Tibial nerve (tissue), 4 donors: ENCODE data around the gene KRTAP12-2. TPM values are rescaled to one million over a fixed set of nuclear protein-coding genes. Genes with fewer than 3 reads are reported as not detected.
"Not testable (repeated sequence)": the region's sequence is repeated elsewhere in the genome, so short reads cannot be mapped to it uniquely, and the experiment has no call there.

ENCODE experiments used
- DNase-seq, 2 donors: peaks; one replicate each; pipeline ENCODE4 v3.0.0-alpha.2; 2019; ENCODE audit warnings: low spot score in 2 of 2
- H3K27ac ChIP-seq, 4 donors: fragments of 200-600 bp; sonication (generic) in 3 of 4; one replicate each; pipeline ENCODE4 v1.5.1; 2017 to 2019; ENCODE audit warnings: mild to moderate bottlenecking in 1 of 4
- H3K27me3 ChIP-seq, 2 donors: fragments of 200-600 bp; sonication (generic) in 1 of 2; one replicate each; pipeline versions ENCODE4 v1.5.1 to v1.6.0; 2017 to 2019
- H3K36me3 ChIP-seq, 3 donors: fragments of 200-600 bp; sonication (generic); one replicate each; pipeline ENCODE4 v1.5.1; 2018 to 2019
- H3K4me1 ChIP-seq, 4 donors: fragments of 200-600 bp; sonication (generic) in 3 of 4; one replicate each; pipeline ENCODE4 v1.5.1; 2017 to 2019
- H3K4me3 ChIP-seq, 4 donors: fragments of 200-600 bp; sonication (generic) in 3 of 4; one replicate each; pipeline ENCODE4 v1.5.1; 2017 to 2019; ENCODE audit warnings: mild to moderate bottlenecking in 1 of 4, moderate library complexity in 1 of 4
- H3K9me3 ChIP-seq, 4 donors: fragments of 200-600 bp; sonication (generic) in 3 of 4; one replicate each; pipeline ENCODE4 v1.5.1; 2017 to 2019
- EP300 ChIP-seq, 2 donors: sonication (generic); formaldehyde crosslinking; IDR thresholded peaks; one replicate each; pipeline ENCODE4 v1.6.1; 2017; ENCODE audit warnings: antibody characterized with exemption in 2 of 2, mild to moderate bottlenecking in 1 of 2
- POLR2A ChIP-seq, 2 donors: fragments of 450-650 bp; IDR thresholded peaks; one replicate each; pipeline ENCODE4 v1.6.1; 2017; ENCODE audit warnings: antibody characterized with exemption in 2 of 2, mild to moderate bottlenecking in 2 of 2, moderate library complexity in 2 of 2
- WGBS, 2 donors: methylation state at CpG; one replicate each; pipeline ENCODE4 v1.1.5; 2018; 5-methylcytosine and 5-hydroxymethylcytosine counted together
- total RNA-seq, 4 donors: library from RNA; depleted of rRNA; stranded (reverse); fragments of >200 nt; gene quantifications; one replicate each; pipeline ENCODE4 v1.1.0, GENCODE V29; 2016
- TF ChIP-seq, protein P1 (sequence below), 5 experiments: fragments of 200-600 bp in 3 of 5; fragments of 450-650 bp in 2 of 5; sonication (generic) in 3 of 5; IDR thresholded peaks; one replicate each; pipeline ENCODE4 v1.5.1; 2016 to 2019; ENCODE audit warnings: antibody characterized with exemption in 5 of 5, mild to moderate bottlenecking in 3 of 5, moderate library complexity in 2 of 5

The KRTAP12-2 gene
- total RNA-seq, 4 donors from 2014 or later: not detected

DNA sequence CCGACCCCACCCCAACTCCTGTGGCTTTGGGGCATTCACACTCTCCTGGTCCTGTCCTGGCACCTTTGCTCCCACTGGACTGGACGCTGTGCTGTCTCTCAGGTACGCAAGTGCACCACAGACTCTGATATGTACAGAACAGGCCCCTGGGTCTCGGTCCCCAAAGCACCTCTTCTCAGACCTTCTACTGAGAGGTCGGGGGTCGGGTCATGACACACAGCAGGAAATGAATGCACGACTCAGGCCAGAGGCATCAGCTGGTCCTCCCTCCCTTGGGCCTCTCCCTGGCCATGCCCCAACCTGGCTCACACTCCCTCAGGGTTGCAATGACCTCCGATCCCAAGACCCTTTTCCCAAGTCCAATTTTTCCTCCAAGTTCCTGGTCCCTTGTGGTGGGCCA is 28.5 kb upstream of the KRTAP12-2 start:
- H3K27ac ChIP-seq: no peak overlapping the region
- H3K4me1 ChIP-seq: no peaks in the 10 kb centered on the region
- H3K4me3 ChIP-seq: no peak overlapping the region
- DNase-seq: no peak
- 58 to 61% methylated on average over 8 of the region's 8 CpGs for WGBS, 2 donors
- TF ChIP-seq, protein P1, sequence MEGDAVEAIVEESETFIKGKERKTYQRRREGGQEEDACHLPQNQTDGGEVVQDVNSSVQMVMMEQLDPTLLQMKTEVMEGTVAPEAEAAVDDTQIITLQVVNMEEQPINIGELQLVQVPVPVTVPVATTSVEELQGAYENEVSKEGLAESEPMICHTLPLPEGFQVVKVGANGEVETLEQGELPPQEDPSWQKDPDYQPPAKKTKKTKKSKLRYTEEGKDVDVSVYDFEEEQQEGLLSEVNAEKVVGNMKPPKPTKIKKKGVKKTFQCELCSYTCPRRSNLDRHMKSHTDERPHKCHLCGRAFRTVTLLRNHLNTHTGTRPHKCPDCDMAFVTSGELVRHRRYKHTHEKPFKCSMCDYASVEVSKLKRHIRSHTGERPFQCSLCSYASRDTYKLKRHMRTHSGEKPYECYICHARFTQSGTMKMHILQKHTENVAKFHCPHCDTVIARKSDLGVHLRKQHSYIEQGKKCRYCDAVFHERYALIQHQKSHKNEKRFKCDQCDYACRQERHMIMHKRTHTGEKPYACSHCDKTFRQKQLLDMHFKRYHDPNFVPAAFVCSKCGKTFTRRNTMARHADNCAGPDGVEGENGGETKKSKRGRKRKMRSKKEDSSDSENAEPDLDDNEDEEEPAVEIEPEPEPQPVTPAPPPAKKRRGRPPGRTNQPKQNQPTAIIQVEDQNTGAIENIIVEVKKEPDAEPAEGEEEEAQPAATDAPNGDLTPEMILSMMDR (IDR thresholded peaks at IDR 0.05): no peak
- TF ChIP-seq POLR2A (IDR thresholded peaks at IDR 0.05) (no peak), EP300 (IDR thresholded peaks at IDR 0.05) (no peak)
- H3K27me3 ChIP-seq: peaks cover 0 to 39% of the 10 kb centered on the region in 2 donors
- peaks cover 0 to 34% (median 8%) of the 10 kb centered on the region in 4 donors for H3K9me3 ChIP-seq
- H3K36me3 ChIP-seq: no peaks in the 10 kb centered on the region

DNA sequence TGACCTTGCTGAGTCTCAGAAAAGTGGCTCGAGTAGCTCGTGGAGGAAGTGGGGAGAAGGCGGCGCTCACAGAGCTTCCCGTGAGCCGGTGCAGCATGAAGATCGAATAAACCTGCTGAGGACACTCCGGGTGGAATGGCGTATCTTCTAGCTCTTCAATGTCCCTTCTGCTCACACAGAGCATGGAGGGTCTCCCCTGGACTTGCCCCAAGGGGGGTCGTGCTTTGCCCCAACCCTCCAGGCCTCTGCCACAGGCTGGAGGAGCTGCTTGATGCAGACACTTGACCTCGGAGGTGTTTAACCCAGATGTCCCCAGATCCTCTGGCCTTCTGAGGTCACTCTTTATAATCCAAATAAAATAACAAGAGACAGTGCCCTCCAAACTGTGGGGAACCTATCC is 28.0 kb upstream of the KRTAP12-2 start:
- Histone ChIP-seq H3K4me3 (no peak overlapping the region), H3K4me1 (no peaks in the 10 kb centered on the region), H3K27me3 (peaks cover 0 to 35% of the 10 kb centered on the region in 2 donors), H3K36me3 (no peaks in the 10 kb centered on the region), H3K27ac (no peak overlapping the region), H3K9me3 (peaks cover 0 to 34% (median 8%) of the 10 kb centered on the region in 4 donors)
- 71% methylated on average over 10 to 11 of the region's 11 CpGs for WGBS, 2 donors
- no peak for DNase-seq
- TF ChIP-seq, protein P1 (IDR thresholded peaks at IDR 0.05): no peak
- TF ChIP-seq POLR2A (IDR thresholded peaks at IDR 0.05) (no peak), EP300 (IDR thresholded peaks at IDR 0.05) (no peak)

DNA sequence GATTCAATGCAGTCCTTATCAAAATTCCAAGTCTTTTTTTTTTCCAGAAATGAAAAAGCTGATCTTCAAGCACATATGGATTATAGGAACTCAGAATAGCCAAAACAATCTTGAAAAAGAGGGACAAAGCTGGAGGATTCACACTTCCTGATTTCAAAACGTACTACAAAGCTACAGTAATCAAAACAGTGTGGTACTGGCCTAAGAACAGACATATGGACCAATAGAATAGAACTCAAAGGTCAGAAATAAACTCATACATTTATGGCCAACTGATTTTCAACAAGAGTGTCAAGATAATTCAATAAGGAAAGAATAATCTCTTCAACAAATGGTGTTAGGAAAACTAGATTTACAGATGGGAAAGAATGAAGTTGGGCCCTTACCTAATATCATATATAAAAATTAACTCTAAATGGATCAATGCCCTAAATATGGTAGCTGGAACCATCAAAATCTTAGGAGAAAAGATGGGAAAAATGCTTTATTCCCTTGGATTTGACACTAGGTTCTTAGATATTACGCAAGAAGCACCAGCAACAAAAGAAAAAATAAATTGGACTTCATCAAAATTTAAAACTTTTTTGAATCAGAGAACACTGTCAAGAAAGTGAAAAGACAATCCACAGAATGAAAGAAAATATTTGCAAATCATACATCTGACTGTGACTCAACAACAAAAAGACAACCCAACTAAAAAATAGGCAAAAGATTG is 26.2 kb upstream of the KRTAP12-2 start:
- Histone ChIP-seq H3K27me3 (peaks cover 0 to 24% of the 10 kb centered on the region in 2 donors), H3K36me3 (no peaks in the 10 kb centered on the region), H3K4me1 (no peaks in the 10 kb centered on the region), H3K9me3 (peaks cover 0 to 34% (median 8%) of the 10 kb centered on the region in 4 donors), H3K27ac (no peak overlapping the region), H3K4me3 (no peak overlapping the region)
- 50 to 78% methylated on average over 2 of the region's 2 CpGs for WGBS, 2 donors
- TF ChIP-seq EP300 (IDR thresholded peaks at IDR 0.05) (no peak), POLR2A (IDR thresholded peaks at IDR 0.05) (no peak)
- TF ChIP-seq, protein P1 (IDR thresholded peaks at IDR 0.05): no peak
- DNase-seq: no peak

DNA sequence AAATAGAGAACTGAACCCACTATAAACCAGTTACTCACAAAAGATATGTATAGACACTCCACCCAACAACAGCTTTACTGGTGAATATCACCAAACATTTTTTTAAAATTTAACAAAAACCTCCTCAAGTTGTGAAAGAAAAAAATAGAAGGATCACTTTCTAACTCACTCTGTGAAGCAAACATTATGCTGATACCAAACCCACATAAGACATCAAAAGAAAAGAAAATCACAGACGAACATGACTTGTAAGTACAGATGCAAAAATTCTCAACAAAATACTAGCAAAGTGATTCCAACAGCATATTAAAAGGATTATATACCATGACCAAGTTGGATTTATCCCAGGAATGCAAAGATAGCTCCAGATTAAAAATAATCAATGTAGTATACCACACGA is 25.0 kb upstream of the KRTAP12-2 start:
- no peak for TF ChIP-seq POLR2A (IDR thresholded peaks at IDR 0.05)
- no peak for TF ChIP-seq EP300 (IDR thresholded peaks at IDR 0.05)
- TF ChIP-seq, protein P1 (IDR thresholded peaks at IDR 0.05): no peak
- no peak for DNase-seq
- no peak overlapping the region for H3K4me3 ChIP-seq
- no peaks in the 10 kb centered on the region for H3K4me1 ChIP-seq
- no peak overlapping the region for H3K27ac ChIP-seq
- no peaks in the 10 kb centered on the region for H3K36me3 ChIP-seq
- peaks cover 0 to 34% (median 8%) of the 10 kb centered on the region in 4 donors for H3K9me3 ChIP-seq
- peaks cover 0 to 23% of the 10 kb centered on the region in 2 donors for H3K27me3 ChIP-seq
- WGBS, 2 donors: 54 to 60% methylated on average over 2 of the region's 2 CpGs

DNA sequence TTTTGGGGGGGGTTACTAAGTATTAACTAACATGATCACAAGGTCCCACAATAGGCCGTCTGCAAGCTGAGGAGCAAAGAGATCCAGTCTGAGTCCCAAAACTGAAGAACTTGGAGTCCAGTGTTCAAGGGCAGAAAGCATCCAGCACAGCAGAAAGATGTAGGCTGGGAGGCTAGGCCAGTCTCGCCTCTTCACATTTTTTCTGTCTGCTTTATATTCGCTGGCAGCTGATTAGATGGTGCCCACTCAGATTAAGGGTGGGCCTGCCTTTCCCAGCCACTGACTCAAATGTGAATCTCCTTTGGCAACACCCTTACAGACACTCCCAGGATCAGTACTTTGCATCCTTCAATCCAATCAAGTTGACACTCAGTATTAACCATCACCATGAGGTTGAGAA is 23.0 kb upstream of the KRTAP12-2 start:
- WGBS, 2 donors: 72 to 77% methylated on average over 3 of the region's 3 CpGs
- not testable (repeated sequence) for H3K27ac ChIP-seq, DNase-seq, H3K4me1 ChIP-seq, H3K4me3 ChIP-seq, H3K36me3 ChIP-seq
- Histone ChIP-seq H3K27me3 (peaks cover 0 to 31% of the 10 kb centered on the region in 2 donors), H3K9me3 (peaks cover 0 to 28% (median 8%) of the 10 kb centered on the region in 4 donors)
